Activated gamma-delta T cell (primary cell): ENCODE measurements around the gene KRTAP10-4.

Experiments
- DNase-seq: peaks from one replicate; lab custom pipeline; 2025; lab: John Stamatoyannopoulos, UW

KRTAP10-4 gene

DNA sequence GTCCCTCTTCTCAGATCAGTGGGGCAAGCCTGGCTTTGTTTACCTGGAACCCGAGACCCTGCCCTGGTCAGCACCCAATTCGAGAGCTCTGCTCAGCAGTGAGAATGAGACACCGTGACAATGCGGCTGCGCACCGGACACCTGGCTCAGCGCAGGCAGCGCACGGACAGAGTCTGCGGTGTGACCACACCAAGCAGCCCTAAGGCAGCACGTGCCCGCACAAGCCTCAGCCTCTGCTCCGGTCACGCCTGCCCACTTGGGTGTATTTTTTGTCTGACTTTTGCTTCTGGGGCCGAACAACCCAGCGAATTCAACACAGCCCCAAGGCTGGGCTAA, 43.0 kb downstream of the KRTAP10-4 start:
- no peak for DNase-seq

DNA sequence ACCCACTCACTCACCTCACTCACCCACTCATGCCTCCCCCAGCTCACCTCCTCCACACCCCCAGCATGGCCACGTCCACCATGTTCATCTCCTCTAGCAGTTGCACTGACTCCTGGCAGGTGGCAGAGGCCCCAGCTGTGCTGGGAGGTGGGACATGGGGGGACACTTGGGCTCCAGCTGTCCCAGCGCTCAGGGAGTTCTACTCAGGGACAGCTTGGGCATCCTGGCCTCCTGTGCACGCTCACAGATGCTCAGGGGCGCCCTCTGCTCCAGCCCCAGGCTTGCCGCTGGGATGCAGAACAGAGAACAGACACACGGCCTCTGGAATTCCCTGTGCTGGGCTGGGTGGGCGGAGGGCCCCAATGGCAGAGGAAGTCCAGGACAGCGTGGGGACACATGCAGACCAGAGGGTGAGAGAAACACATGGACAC, 43.6 kb downstream of the KRTAP10-4 start:
- DNase-seq = no peak

DNA sequence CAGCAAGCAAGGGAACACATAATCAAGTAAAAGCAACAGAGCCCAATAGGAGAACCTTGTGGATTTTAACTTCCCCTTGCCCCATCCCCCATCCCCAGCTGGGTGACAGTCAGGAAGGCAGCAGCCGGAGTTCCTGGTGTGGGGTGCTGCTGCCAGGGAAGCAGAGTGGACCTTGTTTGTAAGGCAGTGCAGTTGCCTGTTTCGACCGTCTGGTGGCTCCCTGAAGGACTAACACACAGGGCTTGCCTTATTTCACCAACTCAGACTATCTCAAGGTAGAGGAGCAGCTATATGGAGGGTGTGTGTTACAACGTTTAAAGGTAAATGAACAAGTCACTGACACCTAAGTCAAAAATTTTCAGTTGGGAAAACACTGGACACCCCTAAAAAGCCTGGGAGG, 45.0 kb downstream of the KRTAP10-4 start:
- DNase-seq = no peak

DNA sequence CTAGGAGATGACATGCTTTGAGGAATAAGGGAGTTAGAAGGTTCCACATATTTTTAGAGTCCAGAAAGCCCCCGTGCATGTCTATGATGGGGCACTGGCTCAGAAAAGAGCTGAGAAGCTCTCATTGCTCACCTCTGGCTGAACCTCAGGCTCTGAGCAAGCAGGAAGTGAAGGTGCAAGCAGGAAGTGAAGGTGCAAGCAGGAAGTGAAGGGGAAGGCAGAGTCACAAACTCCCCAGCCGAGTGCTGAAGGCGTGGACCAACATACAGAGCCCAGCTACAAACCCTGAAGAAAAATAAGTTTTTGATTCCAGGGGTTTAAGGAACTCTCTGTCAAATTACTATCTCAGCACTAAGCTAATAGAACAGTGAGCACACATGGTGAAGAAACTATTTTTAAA, 45.4 kb downstream of the KRTAP10-4 start:
- no peak for DNase-seq

DNA sequence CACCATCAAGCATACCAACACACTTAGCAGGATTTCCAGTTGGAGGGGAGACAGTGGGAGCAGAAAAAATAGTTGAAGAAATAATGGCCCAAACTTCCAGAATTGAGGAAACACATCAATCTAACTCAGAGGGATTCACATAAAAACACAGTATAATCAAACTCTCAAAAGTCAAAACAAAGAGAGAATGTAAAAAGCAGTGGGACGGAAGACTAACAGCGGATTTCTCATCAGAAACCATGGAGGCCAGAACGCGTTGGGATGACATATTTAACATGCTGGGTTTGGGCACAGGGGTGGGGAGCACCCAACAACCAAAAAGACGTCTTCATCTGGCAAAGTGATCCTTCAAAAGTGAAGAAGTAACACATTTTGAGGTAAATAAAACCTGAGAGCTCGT, 46.4 kb downstream of the KRTAP10-4 start:
- DNase-seq = no peak

DNA sequence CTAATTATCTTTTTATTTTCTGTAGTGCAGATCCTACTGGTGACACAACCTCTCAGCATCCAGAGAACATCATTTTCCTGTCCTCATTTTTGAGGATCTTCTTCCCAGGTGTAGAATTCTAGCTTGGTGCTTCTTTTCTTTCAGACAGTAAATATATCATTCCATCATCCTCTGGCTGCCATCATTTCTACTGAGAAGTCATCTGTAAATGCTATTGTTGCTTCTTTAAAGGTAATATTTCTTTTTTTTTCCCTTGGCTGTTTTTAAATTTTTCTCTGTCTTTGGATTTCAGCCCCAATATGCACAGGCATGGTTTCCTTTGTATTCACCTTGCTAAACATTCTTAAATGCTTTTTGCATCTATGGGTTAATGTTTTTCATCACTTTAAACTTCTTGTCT, 50.0 kb downstream of the KRTAP10-4 start:
- no peak for DNase-seq
